ENCODE data around the gene FKBP7. TPM values are rescaled to one million over a fixed set of nuclear protein-coding genes. Genes with fewer than 3 reads are reported as not detected.

FKBP7 gene
- total RNA-seq, 4 donors from 2014 or later, result 13.3 to 15.0 (median 14.7) TPM

- 54% methylated on average over 4 of the region's 4 CpGs for WGBS
- H3K36me3 ChIP-seq, result no peaks in the 10 kb centered on the region
- H3K9me3 ChIP-seq, result no peaks in the 10 kb centered on the region
- intact Hi-C loops (cut with DNase I), result loop anchor here (2.0 kb wide), 1 partner anchor 28 kb away; the partner anchor contains the start of genes PJVK and PRKRA
- H3K4me1 ChIP-seq, result peaks cover 45 to 70% (median 60%) of the 10 kb centered on the region in 4 donors
- peak overlapping the region; percentile 66 to 84 (median 80) for H3K4me3 ChIP-seq
- DNase-seq (ENCODE audit: extremely low spot score), result no peak
- no peaks in the 10 kb centered on the region for H3K27me3 ChIP-seq
- peak overlapping the region; percentile 93 to 96 (median 96) for H3K27ac ChIP-seq (replicated peaks in 1 of 4)
- TF ChIP-seq CTCF (IDR thresholded peaks at IDR 0.05) (no peak), EP300 (IDR thresholded peaks at IDR 0.05) (no peak), POLR2A (IDR thresholded peaks at IDR 0.05; ENCODE audit: low read depth) (no peak)
Measured at GRCh38 chr2:178479275-178479616, 846 bp upstream of the FKBP7 start.

- intact Hi-C loops (cut with DNase I), result loop anchor here (2.0 kb wide), 1 partner anchor 27 kb away; the partner anchor contains the start of genes PJVK and PRKRA
- Histone ChIP-seq H3K27ac (replicated peaks in 1 of 4) (peak overlapping the region; percentile 93 to 96 (median 96)), H3K9me3 (no peaks in the 10 kb centered on the region), H3K4me3 (peak overlapping the region; percentile 66 to 84 (median 80)), H3K36me3 (no peaks in the 10 kb centered on the region), H3K27me3 (no peaks in the 10 kb centered on the region), H3K4me1 (peaks cover 42 to 68% (median 55%) of the 10 kb centered on the region in 4 donors)
- DNase-seq (ENCODE audit: extremely low spot score), result no peak
- 1% methylated on average over 10 of the region's 10 CpGs for WGBS
- TF ChIP-seq CTCF (IDR thresholded peaks at IDR 0.05), result no peak
- TF ChIP-seq POLR2AphosphoS5 (IDR thresholded peaks at IDR 0.05), result no peak
- TF ChIP-seq POLR2A (IDR thresholded peaks at IDR 0.05; ENCODE audit: low read depth), result no peak
- no peak for TF ChIP-seq EP300 (IDR thresholded peaks at IDR 0.05)
Measured at GRCh38 chr2:178478130-178478438, 316 bp downstream of the FKBP7 start.

DNA sequence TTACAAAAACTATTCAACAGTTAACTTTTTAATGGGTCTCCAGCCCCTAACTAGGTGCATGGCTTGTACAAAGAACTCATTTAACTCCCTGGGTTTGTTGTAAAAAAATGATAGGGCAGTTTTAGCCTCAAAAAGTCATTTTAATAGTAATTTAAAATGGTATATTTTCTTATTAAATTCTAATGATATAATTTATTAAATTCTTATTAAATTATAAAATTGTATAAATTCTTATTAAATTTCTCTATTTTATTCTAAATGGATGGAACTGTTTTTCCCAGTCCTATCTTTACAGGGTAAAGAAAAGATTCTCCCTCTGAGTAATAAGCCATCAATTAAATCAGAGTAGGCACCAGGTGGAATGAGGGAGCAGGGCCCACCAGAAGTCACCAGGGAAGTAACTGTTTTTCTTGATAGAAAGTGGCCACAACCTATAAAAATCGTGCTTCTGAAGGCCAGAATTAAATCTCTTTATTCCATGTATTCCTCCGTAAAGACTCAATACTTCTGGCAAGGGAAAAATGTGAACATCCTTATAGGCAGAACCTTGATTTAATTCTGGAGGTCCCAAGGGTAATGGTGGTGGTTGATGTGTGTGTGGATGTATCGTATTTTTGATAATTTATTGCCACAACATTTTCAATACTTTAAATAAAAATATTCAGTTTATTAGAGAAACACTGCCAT is 814 bp downstream of the FKBP7 start:
- intact Hi-C loops (cut with DNase I), result loop anchor here (2.0 kb wide), 1 partner anchor 27 kb away; the partner anchor contains the start of genes PJVK and PRKRA
- H3K27ac ChIP-seq (replicated peaks in 1 of 4), result peak overlapping the region; percentile 93 to 96 (median 96)

GRCh38 chr2:178476477-178476876 is 1.9 kb downstream of the FKBP7 start:
- H3K4me3 ChIP-seq, result no peak overlapping the region
- H3K4me1 ChIP-seq, result peaks cover 25 to 52% (median 39%) of the 10 kb centered on the region in 4 donors
- no peak for DNase-seq (ENCODE audit: extremely low spot score)
- TF ChIP-seq POLR2AphosphoS5 (IDR thresholded peaks at IDR 0.05) (no peak), EP300 (IDR thresholded peaks at IDR 0.05) (no peak), POLR2A (IDR thresholded peaks at IDR 0.05; ENCODE audit: low read depth) (no peak), CTCF (IDR thresholded peaks at IDR 0.05) (no peak)
- H3K36me3 ChIP-seq, result no peaks in the 10 kb centered on the region
- H3K27me3 ChIP-seq, result no peaks in the 10 kb centered on the region
- intact Hi-C loops (cut with DNase I), result no loop called here
- H3K9me3 ChIP-seq, result no peaks in the 10 kb centered on the region
- H3K27ac ChIP-seq (replicated peaks in 1 of 4), result peak overlapping the region in 1 of 4 donors; percentile 8

More for the DNA sequence above, 814 bp downstream of the FKBP7 start:
- H3K4me1 ChIP-seq, result peaks cover 37 to 63% (median 50%) of the 10 kb centered on the region in 4 donors
- no peaks in the 10 kb centered on the region for H3K36me3 ChIP-seq
- H3K9me3 ChIP-seq, result no peaks in the 10 kb centered on the region
- TF ChIP-seq CTCF (IDR thresholded peaks at IDR 0.05), result no peak
- no peak for TF ChIP-seq POLR2AphosphoS5 (IDR thresholded peaks at IDR 0.05)
- no peak for TF ChIP-seq POLR2A (IDR thresholded peaks at IDR 0.05; ENCODE audit: low read depth)
- no peak for TF ChIP-seq EP300 (IDR thresholded peaks at IDR 0.05)
- H3K27me3 ChIP-seq, result no peaks in the 10 kb centered on the region
- no peak for DNase-seq (ENCODE audit: extremely low spot score)
- H3K4me3 ChIP-seq, result peak overlapping the region; percentile 66 to 84 (median 80)
- 13% methylated on average over 3 of the region's 3 CpGs for WGBS
